Fibroblast of villous mesenchyme (primary cell): Measurements from ENCODE around the gene PER2. TPM values are rescaled to one million over a fixed set of nuclear protein-coding genes. Genes with fewer than 3 reads are reported as not detected.
A peak's percentile ranks its signal among the peaks of the same experiment; 100 is the strongest.

Source experiments
- DNase-seq: peaks from one replicate; pipeline ENCODE4 v3.0.0-alpha.2; 2010; ENCODE audit warnings: low read depth
- H3K4me3 ChIP-seq: 2 replicates; pipeline ENCODE4 v1.5.1; 2011; ENCODE audit warnings: low read depth, mild to moderate bottlenecking, low read length
- CTCF ChIP-seq: IDR thresholded peaks from 2 replicates; pipeline ENCODE4 v1.5.1; 2012; ENCODE audit warnings: low read depth, mild to moderate bottlenecking, low read length; ENCODE audit not compliant: insufficient read depth
- total RNA-seq: library from RNA; depleted of rRNA; stranded (reverse); fragments of >200 nt; gene quantifications from 2 replicates; pipeline ENCODE4 v1.2.3, GENCODE V29; 2012

Gene PER2
- total RNA-seq, 1 donor: 4.3 TPM

- DNase-seq: peak; percentile 95
- TF ChIP-seq CTCF: peak; percentile 73
- no peak overlapping the region for H3K4me3 ChIP-seq
These were observed 25.0 kb downstream of the PER2 start for GRCh38 chr2:238263204-238264071.

- no peak for DNase-seq
- TF ChIP-seq CTCF: no peak
These were observed 25.8 kb downstream of the PER2 start for GRCh38 chr2:238262496-238263122.

GRCh38 chr2:238261718-238262375 lies 26.6 kb downstream of the PER2 start:
- DNase-seq: no peak
- no peak for TF ChIP-seq CTCF
- H3K4me3 ChIP-seq: no peak overlapping the region

More at GRCh38 chr2:238262496-238263122, 25.8 kb downstream of the PER2 start:
- H3K4me3 ChIP-seq: no peak overlapping the region

GRCh38 chr2:238260883-238261282 lies 27.5 kb downstream of the PER2 start:
- no peak for TF ChIP-seq CTCF
- H3K4me3 ChIP-seq: no peak overlapping the region
- DNase-seq: no peak

GRCh38 chr2:238259061-238260020 lies 29.1 kb downstream of the PER2 start:
- no peak for DNase-seq
- peak; percentile 17 for TF ChIP-seq CTCF
- H3K4me3 ChIP-seq: no peak overlapping the region
